Stimulated activated naive CD4-positive, alpha-beta T cell (primary cell): Measurements from ENCODE around the gene YIF1A.
"Not testable (repeated sequence)": the region's sequence is repeated elsewhere in the genome, so short reads cannot be mapped to it uniquely, and the experiment has no call there.

Source experiments
- DNase-seq, 6 experiments: peaks; one replicate each; lab custom pipeline; 2025; lab: John Stamatoyannopoulos, UW

YIF1A gene

DNA sequence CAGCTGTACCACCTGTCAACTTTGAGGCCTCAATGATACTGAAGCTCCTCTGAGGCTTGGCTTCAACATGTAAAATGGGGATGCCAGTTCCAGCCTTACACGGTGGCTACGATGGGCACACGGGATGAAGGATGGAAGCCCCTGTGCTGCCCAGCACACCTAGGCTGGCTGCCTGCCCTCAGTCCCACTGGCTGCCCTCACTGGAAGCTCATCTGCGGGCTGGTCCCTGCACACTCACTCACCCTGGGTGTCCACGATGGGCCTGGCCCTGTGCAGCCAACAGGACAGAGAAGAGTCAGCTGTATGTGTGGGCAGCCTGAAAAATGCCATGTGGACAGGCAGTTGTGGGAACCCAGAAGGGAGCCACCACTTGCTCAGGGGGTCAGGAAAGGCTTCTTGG is 2.2 kb downstream of the YIF1A start:
- DNase-seq, result no peak

GRCh38 chr11:66285250-66285947 is 3.5 kb downstream of the YIF1A start:
- no peak for DNase-seq

GRCh38 chr11:66284526-66285078 is 4.3 kb downstream of the YIF1A start:
- no peak for DNase-seq

GRCh38 chr11:66283461-66284105 is 5.4 kb downstream of the YIF1A start:
- DNase-seq, result no peak

DNA sequence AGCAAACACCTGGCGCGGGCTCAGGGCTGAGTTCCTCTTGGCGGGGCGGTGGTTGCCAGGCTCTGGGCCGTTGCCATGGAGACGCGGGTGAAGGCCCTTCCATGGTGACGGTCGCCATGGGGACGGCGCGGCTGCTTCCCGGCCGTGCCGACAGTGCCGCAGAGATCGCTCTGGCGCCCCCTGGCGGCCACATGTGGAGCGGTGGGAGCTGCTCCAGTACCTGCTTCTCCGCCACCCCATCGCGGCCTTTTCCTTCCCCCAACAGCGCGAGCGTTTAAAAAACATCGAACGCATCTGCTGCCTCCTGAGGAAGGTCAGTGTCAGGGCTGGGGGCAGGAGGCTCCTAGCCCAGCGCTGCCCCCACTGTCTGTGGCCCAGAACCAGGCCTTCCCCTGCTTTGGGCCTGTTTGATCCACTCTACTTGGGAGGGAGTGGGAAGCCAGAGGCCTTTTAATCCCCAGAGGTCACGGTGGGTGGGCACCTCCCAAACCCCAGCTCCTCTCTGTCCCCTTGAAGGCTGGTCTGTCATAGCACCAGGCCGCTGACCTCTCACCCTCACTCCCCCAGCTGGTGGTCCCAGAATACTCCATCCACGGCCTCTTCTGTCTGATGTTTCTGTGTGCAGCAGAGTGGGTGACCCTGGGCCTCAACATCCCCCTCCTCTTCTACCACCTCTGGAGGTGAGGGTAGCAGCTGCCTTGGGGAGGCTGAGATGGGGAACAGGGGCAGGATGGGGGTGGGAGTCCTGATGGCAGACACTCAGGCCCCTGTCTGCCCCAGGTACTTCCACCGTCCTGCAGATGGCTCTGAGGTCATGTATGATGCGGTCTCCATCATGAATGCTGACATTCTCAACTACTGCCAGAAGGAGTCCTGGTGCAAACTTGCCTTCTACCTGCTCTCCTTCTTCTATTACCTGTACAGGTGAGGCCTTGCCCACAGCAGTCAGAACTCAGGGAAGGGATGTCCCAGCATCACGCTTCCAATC is 6.2 kb downstream of the YIF1A start:
- peak; percentile 95 to 100 (median 98) for DNase-seq

GRCh38 chr11:66281776-66282467 is 7.0 kb downstream of the YIF1A start:
- no peak for DNase-seq

- no peak for DNase-seq
Observed at GRCh38 chr11:66281001-66281400, 7.9 kb downstream of the YIF1A start.

DNA sequence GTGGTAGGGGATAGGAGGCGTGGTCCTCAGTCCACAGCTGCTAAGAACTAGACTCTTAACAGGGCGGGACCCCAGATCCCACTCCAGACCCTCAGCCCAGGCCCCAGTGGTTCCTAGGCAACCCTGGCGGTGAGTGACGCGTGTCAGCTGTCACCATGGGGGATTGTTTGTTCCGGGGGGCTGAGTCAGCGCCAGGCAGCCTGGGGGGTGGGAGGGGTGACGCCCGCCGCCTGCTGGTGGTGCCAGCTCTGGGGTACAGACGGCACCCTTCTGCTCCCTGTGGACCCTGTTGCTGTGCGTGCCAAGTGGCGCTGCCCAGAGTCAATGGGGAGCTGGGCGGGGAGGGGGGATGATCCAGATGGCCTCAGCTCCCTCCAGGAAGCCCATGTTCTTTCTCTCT is 8.5 kb downstream of the YIF1A start:
- no peak for DNase-seq

GRCh38 chr11:66279092-66279734 is 9.7 kb downstream of the YIF1A start:
- no peak for DNase-seq

GRCh38 chr11:66278363-66279091 is 10.4 kb downstream of the YIF1A start:
- DNase-seq, result peak in 3 of 6 experiments; percentile 36 to 51 (median 37)

DNA sequence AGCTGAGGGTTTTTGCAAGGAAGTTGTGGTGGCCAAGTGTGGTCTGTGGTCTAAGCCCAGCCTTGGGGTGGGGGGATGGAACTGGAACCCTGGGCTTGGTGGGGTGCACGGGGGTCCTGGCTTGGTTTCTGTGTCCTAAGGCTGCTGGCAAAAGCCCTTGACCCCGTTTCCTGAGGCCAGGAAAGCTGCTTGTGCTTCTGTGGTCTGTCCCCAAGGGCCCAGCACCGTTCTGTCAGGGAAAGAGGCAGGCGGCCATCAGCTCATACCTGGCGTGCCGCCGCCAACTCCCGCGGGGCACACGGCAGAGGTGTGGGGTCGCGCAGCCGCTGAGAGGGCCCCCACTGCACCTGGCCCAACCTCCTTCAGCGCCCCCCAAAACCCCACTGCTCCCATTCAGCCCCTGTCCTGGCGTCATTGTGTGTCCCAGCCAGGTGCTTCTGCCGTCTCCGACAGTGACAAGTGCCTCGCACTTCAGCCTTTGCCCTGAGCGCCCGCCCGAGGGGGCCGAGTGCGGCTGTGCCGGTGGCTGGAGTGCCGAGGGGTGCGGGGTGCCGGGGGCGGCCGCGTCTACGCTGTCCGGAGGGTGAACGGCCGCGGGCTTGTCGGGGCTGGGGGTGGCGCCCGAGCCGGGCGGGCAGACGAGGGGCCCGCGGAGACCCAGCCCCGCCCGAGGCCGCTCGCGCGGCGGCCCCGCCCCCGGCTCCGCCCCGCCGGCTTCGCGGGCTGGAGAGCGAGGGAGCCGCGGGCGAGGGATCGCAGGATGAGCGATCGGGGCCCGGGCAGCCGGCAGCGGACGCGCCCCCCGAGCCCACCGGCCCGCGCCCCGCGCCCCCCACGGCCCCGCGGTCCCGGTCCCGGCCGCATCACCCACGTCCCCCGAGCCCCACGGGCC is 11.2 kb downstream of the YIF1A start, which contains the start of gene CNIH2:
Gene CNIH2 (plus strand): TSS at position 705 of the 892 bp plus-strand sequence. CDS start 282 bp downstream, outside the sequence.
- peak; percentile 30 to 59 (median 44) for DNase-seq

- not testable (repeated sequence) for DNase-seq
Observed at GRCh38 chr11:66277064-66277463, 11.9 kb downstream of the YIF1A start.

DNA sequence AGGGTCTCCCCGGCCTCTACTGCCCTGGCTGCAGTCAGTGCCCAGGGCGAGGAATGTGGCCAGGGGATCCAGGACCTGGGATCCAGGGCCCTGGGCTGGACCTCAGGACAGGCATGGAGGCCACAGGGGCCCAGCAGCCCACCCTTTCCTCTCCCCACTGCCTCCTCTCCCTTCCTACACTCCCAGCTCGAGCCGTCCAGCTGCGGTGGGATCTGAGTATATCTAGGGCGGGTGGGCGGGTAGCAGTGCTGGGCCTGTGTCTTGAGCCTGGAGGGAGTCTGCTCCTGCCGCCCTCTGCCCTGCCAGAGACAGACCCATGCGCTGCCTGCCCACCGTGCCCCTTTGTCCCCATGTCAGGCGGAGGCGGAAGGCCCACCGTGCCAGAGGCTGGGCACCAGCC is 12.3 kb downstream of the YIF1A start:
- not testable (repeated sequence) for DNase-seq

GRCh38 chr11:66275984-66276612 is 12.8 kb downstream of the YIF1A start:
- DNase-seq, result no peak

DNA sequence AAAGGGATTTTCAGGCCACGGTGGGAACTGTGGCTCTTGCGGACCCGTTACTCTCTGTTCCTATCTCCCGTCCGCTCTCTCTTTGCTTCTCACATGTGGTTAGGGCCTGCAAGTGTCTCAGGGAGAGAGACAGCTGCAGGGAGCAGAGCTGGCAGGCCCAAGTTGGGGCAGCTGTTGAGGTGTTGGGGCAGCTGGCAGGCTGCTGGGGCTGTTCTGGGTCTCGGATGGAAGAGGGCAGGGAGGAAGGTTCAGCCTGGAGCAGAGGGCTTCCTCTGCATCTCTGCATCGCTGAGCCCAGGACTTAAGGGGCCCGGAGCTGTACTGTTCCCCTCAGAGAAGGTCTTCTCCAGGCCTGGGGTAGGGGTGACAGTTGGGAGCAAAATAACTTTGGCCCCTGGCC is 13.5 kb downstream of the YIF1A start:
- no peak for DNase-seq

DNA sequence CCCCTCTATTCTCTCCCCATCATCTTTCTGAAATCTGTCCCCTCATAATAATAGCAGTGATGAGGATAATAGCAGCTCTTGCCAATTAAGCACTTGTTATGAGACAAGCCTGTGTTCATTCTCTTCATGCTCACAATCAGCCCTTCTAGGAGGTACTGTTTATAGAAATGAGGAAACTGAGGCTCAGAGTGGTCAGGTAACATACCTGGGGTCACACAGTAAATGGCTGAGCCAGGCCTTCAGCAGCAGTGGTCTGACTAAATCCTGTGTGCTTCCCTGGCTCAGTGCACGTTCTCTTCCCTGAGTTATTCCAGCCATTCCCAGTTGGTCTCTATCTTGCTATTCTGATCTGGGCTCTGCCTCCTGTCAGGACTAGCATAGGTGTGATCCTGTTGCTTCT is 14.7 kb downstream of the YIF1A start:
- DNase-seq, result no peak

GRCh38 chr11:66272596-66272995 is 16.3 kb downstream of the YIF1A start:
- DNase-seq, result no peak

DNA sequence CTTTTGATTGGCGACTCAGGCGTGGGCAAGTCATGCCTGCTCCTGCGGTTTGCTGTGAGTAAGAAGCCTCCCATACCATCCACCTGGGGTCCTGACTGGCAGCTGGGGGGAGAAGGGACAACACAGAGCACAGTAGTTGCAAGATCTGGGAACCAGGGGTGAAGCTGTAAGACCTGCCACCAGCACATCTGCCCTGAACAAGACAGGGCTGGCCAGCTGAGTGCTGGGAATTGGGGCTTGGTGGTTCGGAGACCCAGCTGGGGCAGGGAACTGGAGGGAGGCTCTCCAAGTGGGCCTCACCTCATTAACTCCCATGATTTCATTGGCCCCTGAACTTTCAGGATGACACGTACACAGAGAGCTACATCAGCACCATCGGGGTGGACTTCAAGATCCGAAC is 17.1 kb downstream of the YIF1A start:
- no peak for DNase-seq
